ENCODE results near the gene GAREM1.

- TF ChIP-seq CTCF (IDR thresholded peaks at IDR 0.05; ENCODE audit: low read depth, low read length, missing input control) (no peak), REST (IDR thresholded peaks at IDR 0.05) (no peak), RXRA (IDR thresholded peaks at IDR 0.05) (no peak), GABPA (IDR thresholded peaks at IDR 0.05 in 1 of 2, conservative IDR thresholded peaks at IDR 0.05 in 1 of 2) (no peak), TAF1 (conservative IDR thresholded peaks at IDR 0.05) (no peak), HNF4G (IDR thresholded peaks at IDR 0.05) (no peak), ZBTB33 (IDR thresholded peaks at IDR 0.05) (no peak), ATF3 (IDR thresholded peaks at IDR 0.05) (no peak)
Measured at GRCh38 chr18:32270341-32270740, 200.3 kb downstream of the GAREM1 start.
